Aorta (tissue), 5 donors: ENCODE measurements around the gene CNTNAP4. TPM values are rescaled to one million over a fixed set of nuclear protein-coding genes. Genes with fewer than 3 reads are reported as not detected.

Experiments
- ATAC-seq: fragments of 200-7000 bp; cut with Tn5 transposase; one replicate; pipeline ENCODE4 v1.9.1; 2022; ENCODE audit warnings: moderate library complexity; ENCODE audit not compliant: low FRiP score
- DNase-seq, 2 donors: peaks; one replicate each; pipeline ENCODE4 v3.0.0-alpha.2; 2020
- H3K27ac ChIP-seq, 2 donors: one replicate each; pipeline ENCODE4 v1.5.1; 2013; ENCODE audit warnings: low read length in 2 of 2, mild to moderate bottlenecking in 2 of 2, moderate library complexity in 2 of 2, control low read depth in 1 of 2, inconsistent platforms in 1 of 2, low read depth in 1 of 2
- H3K27me3 ChIP-seq, 2 donors: one replicate each; pipeline ENCODE4 v1.6.1; 2013; ENCODE audit warnings: control low read depth in 1 of 2, low read length in 1 of 2, mild to moderate bottlenecking in 1 of 2, moderate library complexity in 1 of 2; ENCODE audit not compliant: insufficient read depth in 2 of 2, control insufficient read depth in 1 of 2
- H3K36me3 ChIP-seq, 2 donors: one replicate each; pipeline ENCODE4 v1.6.1; 2013; ENCODE audit warnings: control low read depth in 1 of 2, low read length in 1 of 2, mild to moderate bottlenecking in 1 of 2; ENCODE audit not compliant: insufficient read depth in 2 of 2, control insufficient read depth in 1 of 2
- H3K4me1 ChIP-seq, 2 donors: one replicate each; pipeline ENCODE4 v1.6.1; 2013; ENCODE audit warnings: low read length in 2 of 2, control low read depth in 1 of 2, mild to moderate bottlenecking in 1 of 2, moderate library complexity in 1 of 2; ENCODE audit not compliant: insufficient read depth in 2 of 2, control insufficient read depth in 1 of 2
- H3K4me3 ChIP-seq, 2 donors: one replicate each; pipeline ENCODE4 v1.5.1; 2013; ENCODE audit warnings: low read length in 2 of 2, control low read depth in 1 of 2, mild to moderate bottlenecking in 1 of 2
- H3K9me3 ChIP-seq: one replicate; pipeline ENCODE4 v1.6.1; 2013; ENCODE audit warnings: mild to moderate bottlenecking, low read length; ENCODE audit not compliant: control insufficient read depth
- WGBS, 2 donors: extraction: QIAGEN DNeasy Blood & Tissue Kit; methylation state at CpG; one replicate each; pipeline ENCODE4 v1.1.7; 2013; 5-methylcytosine and 5-hydroxymethylcytosine counted together
- intact Hi-C, 2 donors: fragments of 100-400 bp; cut with DNase I; formaldehyde crosslinking; loops; one replicate each; pipeline versions ENCODE4 v1.14.2 to v1.15.0; 2022
- polyA plus RNA-seq, 2 donors: library from polyadenylated mRNA; stranded (reverse); fragments of 200-250 nt; gene quantifications; one replicate each; pipeline ENCODE4 v1.2.3, GENCODE V29; 2013
- total RNA-seq, 2 donors: library from RNA; stranded (reverse); fragmentation: NEBNext Ultra II Directional; extraction: Animal tissue kit (Norgen Biotek cat#: 25700); gene quantifications; one replicate each; pipeline ENCODE4 v1.2.1, GENCODE V29; 2021
- donor health status: healthy with polysubstance abuse.
- donor health status: Bipolar disorder and iron deficiency.
- donor health status: DM: no; HTN: no; CAD: no.
- donor health status: DM: no; HTN: no; CAD: no.
- donor health status: DM: yes; HTN: yes; CAD: no.

CNTNAP4 gene
- total and polyA plus RNA-seq, 4 donors, result not detected

GRCh38 chr16:76373998-76374397 lies 96.8 kb downstream of the CNTNAP4 start:
- intact Hi-C loops, result no loop called here
- ATAC-seq, result no peak
- Histone ChIP-seq H3K4me3 (no peak overlapping the region), H3K36me3 (no peaks in the 10 kb centered on the region), H3K27me3 (no peaks in the 10 kb centered on the region), H3K27ac (no peak overlapping the region), H3K9me3 (no peaks in the 10 kb centered on the region), H3K4me1 (no peaks in the 10 kb centered on the region)
- 73 to 74% methylated on average over 4 of the region's 4 CpGs for WGBS, 2 donors
- DNase-seq, result no peak

GRCh38 chr16:76376988-76377387 lies 99.8 kb downstream of the CNTNAP4 start:
- Histone ChIP-seq H3K4me1 (no peaks in the 10 kb centered on the region), H3K36me3 (no peaks in the 10 kb centered on the region), H3K9me3 (no peaks in the 10 kb centered on the region), H3K27ac (no peak overlapping the region), H3K27me3 (no peaks in the 10 kb centered on the region), H3K4me3 (no peak overlapping the region)
- ATAC-seq (no peak), DNase-seq (no peak)
- intact Hi-C loops, result no loop called here
- 81 to 90% methylated on average over 2 of the region's 2 CpGs for WGBS, 2 donors

- no peak for ATAC-seq
- intact Hi-C loops, result no loop called here
- Histone ChIP-seq H3K36me3 (no peaks in the 10 kb centered on the region), H3K4me1 (no peaks in the 10 kb centered on the region), H3K27ac (no peak overlapping the region), H3K9me3 (no peaks in the 10 kb centered on the region), H3K27me3 (no peaks in the 10 kb centered on the region), H3K4me3 (no peak overlapping the region)
- 73 to 82% methylated on average over 3 of the region's 3 CpGs for WGBS, 2 donors
- no peak for DNase-seq
Measured at GRCh38 chr16:76378020-76378419, 100.8 kb downstream of the CNTNAP4 start.

GRCh38 chr16:76381096-76381495 lies 103.9 kb downstream of the CNTNAP4 start:
- DNase-seq, result no peak
- Histone ChIP-seq H3K27ac (no peak overlapping the region), H3K36me3 (no peaks in the 10 kb centered on the region), H3K27me3 (no peaks in the 10 kb centered on the region), H3K4me3 (no peak overlapping the region), H3K4me1 (no peaks in the 10 kb centered on the region), H3K9me3 (no peaks in the 10 kb centered on the region)
- ATAC-seq, result no peak
- 56 to 61% methylated on average over 1 of the region's 1 CpG for WGBS, 2 donors
- intact Hi-C loops, result no loop called here

- ATAC-seq, result no peak
- Histone ChIP-seq H3K9me3 (no peaks in the 10 kb centered on the region), H3K36me3 (no peaks in the 10 kb centered on the region), H3K27ac (no peak overlapping the region), H3K4me3 (no peak overlapping the region), H3K27me3 (no peaks in the 10 kb centered on the region), H3K4me1 (no peaks in the 10 kb centered on the region)
- WGBS, 2 donors, result 41 to 57% methylated on average over 7 of the region's 7 CpGs
- DNase-seq, result no peak
- intact Hi-C loops, result no loop called here
Measured at GRCh38 chr16:76385601-76386230, 108.5 kb downstream of the CNTNAP4 start.

- no peak overlapping the region for H3K27ac ChIP-seq
- H3K36me3 ChIP-seq, result no peaks in the 10 kb centered on the region
- H3K4me3 ChIP-seq, result no peak overlapping the region
- H3K9me3 ChIP-seq, result no peaks in the 10 kb centered on the region
- ATAC-seq (peak; percentile 81), DNase-seq (no peak)
- no peaks in the 10 kb centered on the region for H3K27me3 ChIP-seq
- H3K4me1 ChIP-seq, result no peaks in the 10 kb centered on the region
- intact Hi-C loops, result no loop called here
Measured at GRCh38 chr16:76386784-76387183, 109.6 kb downstream of the CNTNAP4 start.

- Histone ChIP-seq H3K27me3 (no peaks in the 10 kb centered on the region), H3K27ac (no peak overlapping the region), H3K36me3 (no peaks in the 10 kb centered on the region), H3K9me3 (no peaks in the 10 kb centered on the region), H3K4me3 (no peak overlapping the region), H3K4me1 (no peaks in the 10 kb centered on the region)
- no peak for ATAC-seq
- no peak for DNase-seq
- intact Hi-C loops, result no loop called here
- 15 to 19% methylated on average over 2 of the region's 2 CpGs for WGBS, 2 donors
Measured at GRCh38 chr16:76387994-76388393, 110.8 kb downstream of the CNTNAP4 start.

GRCh38 chr16:76389126-76389525 lies 111.9 kb downstream of the CNTNAP4 start:
- Histone ChIP-seq H3K36me3 (no peaks in the 10 kb centered on the region), H3K27me3 (no peaks in the 10 kb centered on the region), H3K4me1 (no peaks in the 10 kb centered on the region), H3K4me3 (no peak overlapping the region), H3K9me3 (no peaks in the 10 kb centered on the region), H3K27ac (no peak overlapping the region)
- 76 to 84% methylated on average over 6 of the region's 6 CpGs for WGBS, 2 donors
- intact Hi-C loops, result no loop called here
- ATAC-seq, result no peak
- DNase-seq, result no peak

GRCh38 chr16:76390476-76390875 lies 113.3 kb downstream of the CNTNAP4 start:
- no peaks in the 10 kb centered on the region for H3K4me1 ChIP-seq
- 57 to 68% methylated on average over 1 of the region's 1 CpG for WGBS, 2 donors
- H3K27me3 ChIP-seq, result no peaks in the 10 kb centered on the region
- ATAC-seq, result no peak
- H3K36me3 ChIP-seq, result no peaks in the 10 kb centered on the region
- no peak overlapping the region for H3K27ac ChIP-seq
- no peak for DNase-seq
- no peaks in the 10 kb centered on the region for H3K9me3 ChIP-seq
- no peak overlapping the region for H3K4me3 ChIP-seq
- intact Hi-C loops, result no loop called here
